ENCODE measurements around the gene TBCEL. TPM values are rescaled to one million over a fixed set of nuclear protein-coding genes. Genes with fewer than 3 reads are reported as not detected.

Gene TBCEL, protein sequence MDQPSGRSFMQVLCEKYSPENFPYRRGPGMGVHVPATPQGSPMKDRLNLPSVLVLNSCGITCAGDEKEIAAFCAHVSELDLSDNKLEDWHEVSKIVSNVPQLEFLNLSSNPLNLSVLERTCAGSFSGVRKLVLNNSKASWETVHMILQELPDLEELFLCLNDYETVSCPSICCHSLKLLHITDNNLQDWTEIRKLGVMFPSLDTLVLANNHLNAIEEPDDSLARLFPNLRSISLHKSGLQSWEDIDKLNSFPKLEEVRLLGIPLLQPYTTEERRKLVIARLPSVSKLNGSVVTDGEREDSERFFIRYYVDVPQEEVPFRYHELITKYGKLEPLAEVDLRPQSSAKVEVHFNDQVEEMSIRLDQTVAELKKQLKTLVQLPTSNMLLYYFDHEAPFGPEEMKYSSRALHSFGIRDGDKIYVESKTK
- total RNA-seq (2021; ENCODE audit: unreplicated experiment) (17.7 TPM), Bru-seq, nascent RNA (percentile 91 among the genes with signal in this experiment), BruChase-seq, experiment 1, labeled RNA remaining after a 6-hour chase (percentile 88 among the genes with signal in this experiment), BruChase-seq, experiment 2, labeled RNA remaining after a 2-hour chase (percentile 93 among the genes with signal in this experiment)
- polyA plus RNA-seq (2012): 3.9 and 6.8 TPM in 2 replicates
- long read RNA-seq, full-length matches to known transcripts: 9 of 14 reads
- long read RNA-seq, partial matches to known transcripts: 0 of 14 reads
- long read RNA-seq, other reads (novel, unspliced or antisense): 5 of 14 reads

DNA sequence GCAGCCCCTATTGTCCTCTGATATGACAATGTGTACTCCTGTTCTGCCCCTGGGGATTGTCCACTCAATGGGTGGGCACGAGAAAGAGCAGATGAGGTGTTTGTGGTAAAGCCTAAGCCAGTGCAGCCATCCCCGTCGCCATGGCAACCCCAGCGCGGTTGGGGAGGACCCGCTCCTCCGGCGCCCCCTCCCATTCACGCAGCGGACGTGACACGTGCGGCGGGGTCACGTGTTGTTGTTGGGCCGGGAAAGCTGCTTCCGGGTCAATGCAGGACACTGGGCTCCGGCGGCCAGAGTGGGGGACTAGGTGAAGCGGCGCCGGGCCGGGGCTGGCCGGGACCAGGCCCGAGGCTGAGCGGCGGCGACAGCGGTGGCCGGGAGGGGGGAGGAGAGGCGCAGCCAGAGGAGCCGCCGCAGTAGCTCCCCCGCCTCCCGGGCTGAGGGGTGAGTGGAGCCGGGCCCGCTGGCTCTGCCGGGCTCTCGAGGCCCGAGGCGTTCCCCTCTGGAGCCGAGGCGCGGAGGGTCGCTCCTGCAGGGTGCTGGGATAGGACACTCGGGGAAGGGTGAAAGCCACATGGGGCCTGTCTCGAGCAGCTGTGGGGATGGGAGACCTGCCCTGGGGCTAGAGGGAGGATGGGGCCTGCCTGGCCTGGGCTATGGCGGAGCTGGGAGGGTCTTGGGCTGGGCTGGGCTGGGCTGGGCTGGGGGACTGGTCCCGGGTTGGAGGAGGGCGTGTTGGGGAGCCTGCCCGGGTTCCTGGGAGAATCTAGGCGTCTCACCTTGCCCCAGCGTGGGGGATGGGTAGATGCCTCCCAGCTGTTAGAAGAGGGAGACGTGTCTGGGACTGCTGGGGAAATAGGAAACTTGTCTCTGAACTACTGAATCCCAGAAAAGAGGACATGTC lies at the start of gene TBCEL:
TBCEL (plus strand) TSS at position 255 of the 904 bp plus-strand sequence. CDS start 21,589 bp downstream, outside the sequence.
- Histone ChIP-seq H4K20me1 (ENCODE audit: insufficient read depth) (no peaks in the 10 kb centered on the region), H3K9me2 (ENCODE audit: insufficient read depth) (no peaks in the 10 kb centered on the region), H3K36me3 (ENCODE audit: control insufficient read depth in 1 of 2, insufficient read depth in 2 of 2, low read length in 2 of 2) (no peaks in the 10 kb centered on the region), H3K4me3 (replicated peaks in 1 of 2; ENCODE audit: low read depth in 1 of 2, low read length in 2 of 2) (peak within 1 kb of the TSS; percentile 81 to 87), H3K4me2 (ENCODE audit: low read length) (peak within 1 kb of the TSS; percentile 76), H3K27ac (ENCODE audit: low read depth, low read length) (peak within 1 kb of the TSS; percentile 64; the same call in 1 of the 2 replicates), H3K27me3 (ENCODE audit: insufficient read depth, low read length) (no peaks in the 10 kb centered on the region), H3K79me2 (ENCODE audit: insufficient read depth, low read length) (peaks cover 38% of the 10 kb centered on the region), H3K4me1 (ENCODE audit: control insufficient read depth in 1 of 2, insufficient read depth in 2 of 2, low read length in 2 of 2) (peaks cover 6 to 14% of the 10 kb centered on the region in 2 experiments), H2AFZ (ENCODE audit: low read depth, low read length, poor library complexity, severe bottlenecking) (peak within 1 kb of the TSS; percentile 34), H3K9ac (ENCODE audit: low read length) (peak within 1 kb of the TSS; percentile 84), H3K9me3 (ENCODE audit: control insufficient read depth in 1 of 2, insufficient read depth in 1 of 2, low read depth in 1 of 2, low read length in 2 of 2) (no peaks in the 10 kb centered on the region)
- ATAC-seq: peak; percentile 95
- ChIA-PET POLR2A (no interaction called here), RAD21 (ENCODE audit: low non-redundant PET in 1 of 2, low total read pairs in 2 of 2, uncharacterized antibody in 2 of 2, unreplicated experiment in 2 of 2) (no interaction called here), CTCF (interaction anchor here (1.2 kb wide), 1 partner anchor 171 kb away, joined by 3 read pairs; no protein-coding TSS in a partner anchor)
- peak; percentile 56 for DNase-seq (ENCODE audit: low read depth, low spot score)
- no peak for TF ChIP-seq EZH2 (IDR thresholded peaks at IDR 0.05)
- no peak for TF ChIP-seq ZNF274 (IDR thresholded peaks at IDR 0.05; ENCODE audit: low read depth, low read length)
- TF ChIP-seq MAX (IDR thresholded peaks at IDR 0.05): peak; percentile 96
- TF ChIP-seq EZH2phosphoT487 (IDR thresholded peaks at IDR 0.05; ENCODE audit: borderline replicate concordance): no peak
- peak; percentile 71 for TF ChIP-seq POLR2AphosphoS5 (IDR thresholded peaks at IDR 0.05; ENCODE audit: low read depth, low read length)
- TF ChIP-seq SIN3A (IDR thresholded peaks at IDR 0.05; ENCODE audit: low read depth): peak; percentile 28; the same call in 1 of the 2 replicates
- TF ChIP-seq POLR2A (IDR thresholded peaks at IDR 0.05; ENCODE audit: borderline replicate concordance, extremely low read depth, insufficient read depth, insufficient read length): peak; percentile 27
- peak; percentile 93 for TF ChIP-seq ZFX (IDR thresholded peaks at IDR 0.05)
- TF ChIP-seq CBX3 (IDR thresholded peaks at IDR 0.05; ENCODE audit: low read depth): peak; percentile 41; the same call in 1 of the 2 replicates
- TF ChIP-seq EGR1 (IDR thresholded peaks at IDR 0.05; ENCODE audit: low read depth): no peak
- TF ChIP-seq YY1 (IDR thresholded peaks at IDR 0.05; ENCODE audit: extremely low read depth, insufficient replicate concordance, low read depth, low read length): peak; percentile 37
- no peak for TF ChIP-seq RAD21 (IDR thresholded peaks at IDR 0.05; ENCODE audit: low read depth)
- TF ChIP-seq SP1 (IDR thresholded peaks at IDR 0.05; ENCODE audit: low read depth): 0 out of 2 replicates have a peak, but pooled peaks have one; percentile 8
- TF ChIP-seq ELF1 (IDR thresholded peaks at IDR 0.05; ENCODE audit: borderline replicate concordance, low read depth): peak; percentile 77
- no peak for TF ChIP-seq CTCF (IDR thresholded peaks at IDR 0.05 in 2 of 3, conservative IDR thresholded peaks at IDR 0.05 in 1 of 3; ENCODE audit: borderline replicate concordance in 1 of 3, insufficient read depth in 1 of 3, low read depth in 2 of 3, low read length in 2 of 3)
- no TSS peak for BruUV-seq (replicated peaks)
- intact Hi-C loops (cut with micrococcal nuclease): no loop called here
